ENCODE measurements around the gene RHOG. TPM values are rescaled to one million over a fixed set of nuclear protein-coding genes. Genes with fewer than 3 reads are reported as not detected.

RHOG gene
- total RNA-seq, 1 donor: 19.0 TPM

Small RNA genes lying within 50 kb of the gene (small RNA-seq; reads per million reads assigned to genes)
- not detected for gene RNU7-50P

Other genes with a start within 250 kb of the RHOG start
- gene ART5, start 199.0 kb downstream of the RHOG start, total RNA-seq (ENCODE audit: low replicate concordance): 0.81 and 3.4 TPM in 2 replicates
- not detected in 2 replicates for gene ART1, start 195.8 kb downstream of the RHOG start, total RNA-seq (ENCODE audit: low replicate concordance)
- gene CHRNA10, start 169.6 kb downstream of the RHOG start, total RNA-seq (ENCODE audit: low replicate concordance): 0.57 and 1.1 TPM in 2 replicates
- gene NUP98, start 43.4 kb downstream of the RHOG start, total RNA-seq (ENCODE audit: low replicate concordance): 66.8 and 123 TPM in 2 replicates
- 5.6 and 15.2 TPM in 2 replicates for gene PGAP2, start 32.4 kb downstream of the RHOG start, total RNA-seq (ENCODE audit: low replicate concordance)
- 21.6 and 43.5 TPM in 2 replicates for gene STIM1, start 14.7 kb upstream of the RHOG start, total RNA-seq (ENCODE audit: low replicate concordance)